Nephron (organoid): Measurements from ENCODE around the gene DUS3L.

ENCODE experiments used
- H3K27ac Mint-ChIP-seq, 3 experiments: 2 replicates each; pipeline ENCODE4 v1.8.0; 2020; ENCODE audit warnings: mixed read lengths in 3 of 3, mild to moderate bottlenecking in 2 of 3, moderate library complexity in 1 of 3
- H3K27me3 Mint-ChIP-seq: 2 replicates; pipeline ENCODE4 v1.8.0; 2021; ENCODE audit warnings: low read depth, mild to moderate bottlenecking, moderate library complexity, mixed read lengths
- H3K36me3 Mint-ChIP-seq: 2 replicates; pipeline ENCODE4 v1.8.0; 2020; ENCODE audit warnings: low read depth, mixed read lengths
- H3K4me1 Mint-ChIP-seq: 2 replicates; pipeline ENCODE4 v1.8.0; 2020; ENCODE audit warnings: mixed read lengths
- H3K4me3 Mint-ChIP-seq, 3 experiments: 2 replicates each; pipeline ENCODE4 v1.8.0; 2020; ENCODE audit warnings: mild to moderate bottlenecking in 3 of 3, mixed read lengths in 3 of 3, moderate library complexity in 2 of 3
- H3K9me3 Mint-ChIP-seq: 2 replicates; pipeline ENCODE4 v1.8.0; 2020; ENCODE audit warnings: mixed read lengths
- CTCF ChIP-seq, 3 experiments: fragments of 200-600 bp; sonication (generic); IDR thresholded peaks; one replicate each; pipeline ENCODE4 v1.5.0; 2021; ENCODE audit warnings: antibody characterized with exemption in 3 of 3; ENCODE audit not compliant: unreplicated experiment in 3 of 3

Gene DUS3L

GRCh38 chr19:5788422-5788821 is 2.5 kb downstream of the DUS3L start:
- Mint-ChIP-seq H3K9me3 (peaks cover 2% of the 10 kb centered on the region), H3K4me1 (peaks cover 6% of the 10 kb centered on the region), H3K27me3 (no peaks in the 10 kb centered on the region), H3K27ac (no peak overlapping the region), H3K4me3 (peak overlapping the region; percentile 40 to 59 (median 58)), H3K36me3 (peaks cover 29% of the 10 kb centered on the region)
- no peak for TF ChIP-seq CTCF (IDR thresholded peaks at IDR 0.05; ENCODE audit: unreplicated experiment in 3 of 3)

- Mint-ChIP-seq H3K27me3 (no peaks in the 10 kb centered on the region), H3K4me3 (peak overlapping the region in 1 of 3 experiments; percentile 14), H3K36me3 (peaks cover 29% of the 10 kb centered on the region), H3K9me3 (peaks cover 2% of the 10 kb centered on the region), H3K27ac (no peak overlapping the region), H3K4me1 (peaks cover 6% of the 10 kb centered on the region)
- no peak for TF ChIP-seq CTCF (IDR thresholded peaks at IDR 0.05; ENCODE audit: unreplicated experiment in 3 of 3)
These were observed 3.4 kb downstream of the DUS3L start for GRCh38 chr19:5787409-5788182.

- peaks cover 6% of the 10 kb centered on the region for H3K4me1 Mint-ChIP-seq
- no peak overlapping the region for H3K4me3 Mint-ChIP-seq
These were observed 4.2 kb downstream of the DUS3L start for GRCh38 chr19:5786593-5787408.

GRCh38 chr19:5785423-5785822 is 5.5 kb downstream of the DUS3L start:
- H3K9me3 Mint-ChIP-seq = no peaks in the 10 kb centered on the region
- no peak for TF ChIP-seq CTCF (IDR thresholded peaks at IDR 0.05; ENCODE audit: unreplicated experiment in 3 of 3)
- peaks cover 4% of the 10 kb centered on the region for H3K4me1 Mint-ChIP-seq
- no peak overlapping the region for H3K27ac Mint-ChIP-seq
- peaks cover 28% of the 10 kb centered on the region for H3K36me3 Mint-ChIP-seq
- no peaks in the 10 kb centered on the region for H3K27me3 Mint-ChIP-seq
- H3K4me3 Mint-ChIP-seq = no peak overlapping the region

More at GRCh38 chr19:5786593-5787408, 4.2 kb downstream of the DUS3L start:
- H3K27me3 Mint-ChIP-seq = no peaks in the 10 kb centered on the region
- peaks cover 29% of the 10 kb centered on the region for H3K36me3 Mint-ChIP-seq
- H3K27ac Mint-ChIP-seq = no peak overlapping the region
- peaks cover 2% of the 10 kb centered on the region for H3K9me3 Mint-ChIP-seq
- TF ChIP-seq CTCF (IDR thresholded peaks at IDR 0.05; ENCODE audit: unreplicated experiment in 3 of 3) = no peak

- TF ChIP-seq CTCF (IDR thresholded peaks at IDR 0.05; ENCODE audit: unreplicated experiment in 3 of 3) = no peak
- Mint-ChIP-seq H3K36me3 (peaks cover 23% of the 10 kb centered on the region), H3K27ac (no peak within 1 kb of the TSS), H3K27me3 (no peaks in the 10 kb centered on the region), H3K4me3 (no peak within 1 kb of the TSS), H3K9me3 (no peaks in the 10 kb centered on the region), H3K4me1 (no peaks in the 10 kb centered on the region)
These were observed 6.3 kb downstream of the DUS3L start, which contains the start of gene PRR22 for GRCh38 chr19:5784581-5785147. Gene PRR22 (minus strand): TSS chr19:5784746. CDS start chr19:5784660, 86 bp downstream.
